ENCODE results near the gene THG1L. TPM values are rescaled to one million over a fixed set of nuclear protein-coding genes. Genes with fewer than 3 reads are reported as not detected.

THG1L gene
- polyA plus RNA-seq, 2 donors = 7.9 to 13.0 TPM

DNA sequence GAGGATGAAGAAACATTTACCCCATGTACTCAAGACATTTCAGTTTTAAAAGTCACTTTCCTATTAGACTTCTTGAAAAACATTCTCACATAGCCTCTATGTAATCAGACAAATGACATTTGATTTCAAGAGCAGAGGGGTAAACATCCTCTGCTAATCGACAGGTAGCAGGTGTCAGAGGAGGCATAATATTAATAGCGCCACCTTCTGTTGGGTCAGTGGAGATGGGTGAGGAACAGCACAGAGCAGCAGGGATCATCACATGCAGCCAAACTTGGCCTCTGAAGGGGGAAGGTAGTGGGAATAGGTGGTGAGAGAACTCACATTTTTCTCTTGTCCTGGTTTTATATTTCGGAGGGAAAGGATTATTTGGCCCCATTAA is 9.0 kb downstream of the THG1L start:
- H3K27me3 ChIP-seq (ENCODE audit: control insufficient read depth in 1 of 2, insufficient read depth in 2 of 2, low read length in 2 of 2) = no peaks in the 10 kb centered on the region
- no peak overlapping the region for H3K4me3 ChIP-seq (ENCODE audit: low read depth in 1 of 2, low read length in 2 of 2)
- peaks cover 0 to 4% of the 10 kb centered on the region in 2 donors for H3K36me3 ChIP-seq (ENCODE audit: control insufficient read depth in 2 of 2, insufficient read depth in 2 of 2, low read length in 1 of 2)
- WGBS, 2 donors = 44 to 54% methylated on average over 3 of the region's 3 CpGs
- no peak overlapping the region for H3K27ac ChIP-seq (ENCODE audit: low read depth in 2 of 2, low read length in 1 of 2)
- peaks cover 0 to 7% of the 10 kb centered on the region in 2 donors for H3K4me1 ChIP-seq (ENCODE audit: control insufficient read depth in 2 of 2, insufficient read depth in 2 of 2, low read length in 1 of 2)
- H3K9me3 ChIP-seq (ENCODE audit: control insufficient read depth in 2 of 2, insufficient read depth in 1 of 2, low read depth in 1 of 2, low read length in 1 of 2) = no peaks in the 10 kb centered on the region

DNA sequence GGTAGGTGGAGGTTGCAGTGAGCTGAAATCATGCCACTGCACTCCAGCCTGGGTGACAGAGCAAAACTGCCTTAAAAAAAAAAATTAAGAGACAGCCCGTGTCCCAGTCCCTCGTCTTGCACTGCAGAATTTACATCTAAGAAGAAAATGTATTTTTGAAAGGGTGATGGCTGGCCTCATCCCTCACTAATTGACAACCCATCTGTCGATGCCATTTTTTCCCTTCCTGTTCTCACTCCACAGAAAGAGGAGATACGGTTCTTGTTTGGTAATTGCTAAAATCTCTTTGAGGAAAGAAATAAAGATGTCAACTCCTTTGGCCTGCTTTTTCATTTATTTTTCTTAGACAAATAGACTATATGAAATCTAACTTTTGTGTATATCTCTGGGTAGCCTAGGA is 9.9 kb downstream of the THG1L start:
- H3K36me3 ChIP-seq (ENCODE audit: control insufficient read depth in 2 of 2, insufficient read depth in 2 of 2, low read length in 1 of 2) = peaks cover 0 to 3% of the 10 kb centered on the region in 2 donors
- H3K4me1 ChIP-seq (ENCODE audit: control insufficient read depth in 2 of 2, insufficient read depth in 2 of 2, low read length in 1 of 2) = peaks cover 0 to 7% of the 10 kb centered on the region in 2 donors
- H3K4me3 ChIP-seq (ENCODE audit: low read depth in 1 of 2, low read length in 2 of 2) = no peak overlapping the region
- no peaks in the 10 kb centered on the region for H3K9me3 ChIP-seq (ENCODE audit: control insufficient read depth in 2 of 2, insufficient read depth in 1 of 2, low read depth in 1 of 2, low read length in 1 of 2)
- no peak overlapping the region for H3K27ac ChIP-seq (ENCODE audit: low read depth in 2 of 2, low read length in 1 of 2)
- WGBS, 2 donors = 72 to 77% methylated on average over 4 of the region's 4 CpGs
- no peaks in the 10 kb centered on the region for H3K27me3 ChIP-seq (ENCODE audit: control insufficient read depth in 1 of 2, insufficient read depth in 2 of 2, low read length in 2 of 2)

DNA sequence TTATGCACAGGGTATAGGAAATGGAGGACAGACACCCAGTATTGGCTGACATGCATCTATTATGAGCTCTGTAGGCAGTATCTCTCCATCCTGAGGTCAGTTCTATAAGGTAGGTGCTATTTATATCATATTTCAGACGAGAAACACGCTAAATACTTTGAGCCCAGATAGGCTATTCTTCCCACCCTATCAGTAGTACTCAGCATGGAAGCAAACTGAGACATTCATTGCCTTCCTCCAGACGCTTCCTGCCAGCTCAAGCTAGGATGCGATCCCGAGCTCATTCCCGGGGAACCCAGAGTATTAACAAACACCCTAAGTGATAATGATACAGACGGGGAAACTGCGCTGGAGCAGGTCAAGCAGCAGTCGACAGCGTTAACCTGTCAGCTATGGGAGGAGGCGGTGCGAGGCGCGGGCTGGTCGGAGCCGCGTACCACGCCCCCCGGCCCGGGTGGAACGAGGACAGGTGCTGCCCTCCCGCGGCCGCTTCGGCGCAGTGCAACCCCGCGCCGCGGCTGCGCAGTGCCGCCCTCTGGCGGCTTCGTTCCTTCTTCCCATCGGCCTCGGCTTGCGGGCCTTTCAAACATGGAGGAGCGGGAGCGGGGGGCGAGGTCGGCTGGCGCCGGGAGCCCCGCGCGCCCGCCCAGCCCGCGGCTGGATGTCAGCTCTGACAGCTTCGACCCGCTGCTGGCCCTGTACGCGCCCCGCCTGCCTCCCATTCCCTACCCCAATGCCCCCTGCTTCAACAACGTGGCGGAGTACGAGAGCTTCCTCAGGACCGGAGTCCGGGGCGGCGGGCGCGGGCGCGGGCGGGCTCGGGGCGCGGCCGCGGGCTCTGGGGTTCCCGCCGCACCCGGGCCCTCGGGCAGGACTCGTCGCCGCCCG is 12.2 kb downstream of the THG1L start, which contains the start of gene LSM11:
Gene LSM11, plus strand, starts transcription at position 550 of the 888 bp plus-strand sequence. Its CDS starts 39 bp downstream, at position 589.
- H3K4me3 ChIP-seq (ENCODE audit: low read depth in 1 of 2, low read length in 2 of 2) = peak within 1 kb of the TSS; percentile 74 to 82
- peaks cover 0 to 7% of the 10 kb centered on the region in 2 donors for H3K4me1 ChIP-seq (ENCODE audit: control insufficient read depth in 2 of 2, insufficient read depth in 2 of 2, low read length in 1 of 2)
- WGBS, 2 donors = 1% methylated on average over 69 to 79 of the region's 79 CpGs
- H3K9me3 ChIP-seq (ENCODE audit: control insufficient read depth in 2 of 2, insufficient read depth in 1 of 2, low read depth in 1 of 2, low read length in 1 of 2) = no peaks in the 10 kb centered on the region
- H3K27ac ChIP-seq (ENCODE audit: low read depth in 2 of 2, low read length in 1 of 2) = peak within 1 kb of the TSS; percentile 67 to 75
- no peaks in the 10 kb centered on the region for H3K27me3 ChIP-seq (ENCODE audit: control insufficient read depth in 1 of 2, insufficient read depth in 2 of 2, low read length in 2 of 2)
- peaks cover 3 to 4% of the 10 kb centered on the region in 2 donors for H3K36me3 ChIP-seq (ENCODE audit: control insufficient read depth in 2 of 2, insufficient read depth in 2 of 2, low read length in 1 of 2)

DNA sequence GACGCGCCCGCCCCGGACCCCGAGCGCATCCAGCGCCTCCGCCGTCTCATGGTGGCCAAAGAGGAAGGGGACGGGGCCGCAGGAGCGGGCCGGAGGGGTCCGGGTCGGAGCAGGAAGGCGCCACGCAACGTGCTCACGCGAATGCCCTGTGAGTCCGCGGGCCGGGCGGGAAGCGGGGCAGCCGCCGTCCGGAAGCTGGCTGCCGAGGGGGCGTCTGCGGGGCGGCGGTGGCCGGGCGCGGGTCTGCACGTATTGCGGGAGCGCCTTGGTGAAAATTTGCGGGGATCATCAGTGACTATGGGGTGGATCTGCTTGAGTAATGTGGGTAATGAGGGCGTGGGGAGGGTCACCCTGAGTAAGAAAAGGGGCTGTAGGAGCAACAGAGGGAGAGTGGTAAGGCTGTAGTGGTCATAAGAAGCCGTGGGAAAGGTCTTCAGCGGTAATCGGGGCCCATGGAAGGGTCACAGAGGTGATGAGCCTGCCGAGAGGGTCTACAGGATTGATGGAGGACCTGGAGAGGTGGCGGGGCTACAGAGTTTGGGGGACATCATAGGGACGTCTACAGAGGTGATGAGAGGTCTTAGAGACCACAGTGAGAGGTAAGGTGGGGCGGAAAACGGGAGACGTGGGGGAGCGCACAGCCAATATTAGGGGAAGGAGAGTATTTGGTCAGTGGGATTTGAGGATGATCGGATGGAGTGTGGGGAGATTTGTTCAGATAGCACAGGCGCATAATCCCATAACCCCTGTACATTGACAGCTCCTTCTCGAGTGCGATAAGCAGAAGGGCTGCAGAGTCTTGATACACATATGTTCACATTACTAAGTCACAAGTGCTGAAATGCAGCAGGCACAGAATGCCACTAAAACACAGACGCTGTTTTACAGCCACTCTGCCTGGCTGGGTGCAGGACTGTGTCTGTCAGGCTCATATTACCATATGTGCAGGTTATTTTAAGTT is 13.1 kb downstream of the THG1L start:
- Histone ChIP-seq H3K9me3 (ENCODE audit: control insufficient read depth in 2 of 2, insufficient read depth in 1 of 2, low read depth in 1 of 2, low read length in 1 of 2) (no peaks in the 10 kb centered on the region), H3K4me1 (ENCODE audit: control insufficient read depth in 2 of 2, insufficient read depth in 2 of 2, low read length in 1 of 2) (peaks cover 0 to 7% of the 10 kb centered on the region in 2 donors), H3K4me3 (ENCODE audit: low read depth in 1 of 2, low read length in 2 of 2) (peak overlapping the region; percentile 74 to 82), H3K36me3 (ENCODE audit: control insufficient read depth in 2 of 2, insufficient read depth in 2 of 2, low read length in 1 of 2) (peaks cover 1 to 4% of the 10 kb centered on the region in 2 donors), H3K27ac (ENCODE audit: low read depth in 2 of 2, low read length in 1 of 2) (peak overlapping the region in 1 of 2 donors; percentile 75), H3K27me3 (ENCODE audit: control insufficient read depth in 1 of 2, insufficient read depth in 2 of 2, low read length in 2 of 2) (no peaks in the 10 kb centered on the region)
- 4 to 5% methylated on average over 56 of the region's 56 CpGs for WGBS, 2 donors

DNA sequence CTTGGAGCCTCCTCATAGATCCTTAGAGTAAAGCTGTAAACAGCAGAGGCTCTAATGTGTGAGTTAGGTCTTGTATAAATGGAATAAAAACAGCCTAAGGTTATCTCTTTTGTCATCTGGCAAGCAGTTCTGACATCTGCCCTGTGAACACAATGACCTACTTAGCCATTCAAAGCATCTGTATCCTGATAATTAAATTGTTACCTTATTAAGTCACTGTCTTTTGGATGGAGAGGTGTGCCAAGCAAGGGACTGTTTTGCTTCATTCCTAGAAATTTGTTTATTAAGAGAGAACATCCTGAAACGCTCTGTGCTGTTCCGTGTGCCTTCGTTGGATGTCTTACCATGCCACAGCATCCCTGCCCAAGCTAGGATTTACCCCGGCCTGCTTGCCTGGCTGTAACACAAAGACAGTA is 13.8 kb downstream of the THG1L start:
- Histone ChIP-seq H3K27me3 (ENCODE audit: control insufficient read depth in 1 of 2, insufficient read depth in 2 of 2, low read length in 2 of 2) (no peaks in the 10 kb centered on the region), H3K27ac (ENCODE audit: low read depth in 2 of 2, low read length in 1 of 2) (peak overlapping the region in 1 of 2 donors; percentile 53), H3K9me3 (ENCODE audit: control insufficient read depth in 2 of 2, insufficient read depth in 1 of 2, low read depth in 1 of 2, low read length in 1 of 2) (no peaks in the 10 kb centered on the region), H3K4me1 (ENCODE audit: control insufficient read depth in 2 of 2, insufficient read depth in 2 of 2, low read length in 1 of 2) (peaks cover 0 to 7% of the 10 kb centered on the region in 2 donors), H3K36me3 (ENCODE audit: control insufficient read depth in 2 of 2, insufficient read depth in 2 of 2, low read length in 1 of 2) (peaks cover 0 to 4% of the 10 kb centered on the region in 2 donors), H3K4me3 (ENCODE audit: low read depth in 1 of 2, low read length in 2 of 2) (peak overlapping the region in 1 of 2 donors; percentile 74)
- 68 to 85% methylated on average over 4 of the region's 4 CpGs for WGBS, 2 donors

DNA sequence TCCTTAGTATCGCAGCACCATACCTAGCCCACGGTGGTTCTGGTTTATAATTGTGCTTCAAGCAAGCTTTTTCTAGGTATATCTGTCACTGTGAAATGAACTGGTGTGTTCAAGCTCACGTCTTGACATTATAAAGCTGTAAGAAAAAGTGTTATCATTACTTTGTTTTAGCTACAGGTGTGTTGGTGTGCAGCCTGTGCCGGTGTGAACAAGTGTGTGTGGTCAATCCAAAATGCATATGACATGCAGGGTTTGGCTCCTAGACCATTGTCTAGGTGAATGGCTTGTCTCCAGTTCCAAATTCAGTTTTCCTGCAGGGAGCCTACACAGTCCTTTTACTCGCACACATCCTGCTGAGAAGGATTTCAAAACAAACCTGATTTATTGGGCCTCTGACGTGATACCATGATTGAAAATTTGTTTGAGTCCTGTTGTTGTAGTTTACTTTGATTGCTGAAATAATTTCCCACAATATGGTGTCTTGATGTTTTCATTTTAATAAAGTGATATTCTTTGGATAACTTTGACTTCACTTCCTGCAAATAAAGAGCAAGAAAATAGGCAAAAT is 16.0 kb downstream of the THG1L start:
- Histone ChIP-seq H3K4me3 (ENCODE audit: low read depth in 1 of 2, low read length in 2 of 2) (no peak overlapping the region), H3K36me3 (ENCODE audit: control insufficient read depth in 2 of 2, insufficient read depth in 2 of 2, low read length in 1 of 2) (peaks cover 0 to 4% of the 10 kb centered on the region in 2 donors), H3K27ac (ENCODE audit: low read depth in 2 of 2, low read length in 1 of 2) (peak overlapping the region in 1 of 2 donors; percentile 20), H3K27me3 (ENCODE audit: control insufficient read depth in 1 of 2, insufficient read depth in 2 of 2, low read length in 2 of 2) (no peaks in the 10 kb centered on the region), H3K9me3 (ENCODE audit: control insufficient read depth in 2 of 2, insufficient read depth in 1 of 2, low read depth in 1 of 2, low read length in 1 of 2) (no peaks in the 10 kb centered on the region), H3K4me1 (ENCODE audit: control insufficient read depth in 2 of 2, insufficient read depth in 2 of 2, low read length in 1 of 2) (peaks cover 0 to 7% of the 10 kb centered on the region in 2 donors)
- WGBS, 2 donors = 87 to 88% methylated on average over 6 of the region's 6 CpGs

DNA sequence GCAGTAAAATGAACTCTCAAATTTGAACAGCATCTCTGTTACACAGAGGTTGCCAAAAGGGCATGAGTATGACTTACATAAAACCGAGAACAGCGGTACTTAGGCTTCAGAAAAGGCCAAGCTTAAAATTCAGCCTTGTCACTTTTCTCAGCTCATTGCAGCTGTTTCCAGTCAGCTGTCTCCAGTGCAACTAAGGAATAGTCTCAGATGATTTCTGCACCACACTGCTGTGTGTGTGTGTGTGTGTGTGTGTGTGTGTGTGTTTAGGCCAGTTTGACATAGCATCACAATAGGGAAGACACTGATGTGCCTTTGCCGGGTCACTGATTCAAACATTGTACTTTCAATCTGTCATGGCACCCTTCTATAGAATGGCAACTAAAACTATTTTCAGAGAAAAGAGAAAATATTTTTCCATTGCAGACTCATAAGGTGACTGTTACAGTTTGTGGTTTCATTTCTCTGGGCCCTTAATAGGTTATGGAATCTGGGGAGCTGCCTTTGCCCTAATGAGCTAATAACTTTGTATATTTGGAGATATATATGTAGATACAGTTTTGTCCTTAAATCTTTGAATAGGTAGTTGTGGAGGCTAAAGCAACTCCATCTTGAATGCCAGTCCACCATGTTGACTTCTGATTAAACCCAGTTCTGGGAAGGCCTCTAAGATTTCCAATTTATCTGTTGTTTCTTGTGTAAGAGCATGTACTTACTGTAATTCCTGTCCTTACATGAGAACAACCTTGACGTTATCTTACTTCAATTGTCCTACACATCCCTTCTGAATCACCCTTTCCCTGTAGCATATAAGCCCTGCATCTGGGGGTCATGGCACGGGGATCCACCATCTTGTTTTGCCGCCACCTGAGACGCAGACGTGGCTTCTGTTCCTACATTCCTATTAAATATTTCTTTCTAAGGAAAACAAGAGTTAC is 16.8 kb downstream of the THG1L start:
- Histone ChIP-seq H3K36me3 (ENCODE audit: control insufficient read depth in 2 of 2, insufficient read depth in 2 of 2, low read length in 1 of 2) (peaks cover 0 to 4% of the 10 kb centered on the region in 2 donors), H3K9me3 (ENCODE audit: control insufficient read depth in 2 of 2, insufficient read depth in 1 of 2, low read depth in 1 of 2, low read length in 1 of 2) (no peaks in the 10 kb centered on the region), H3K27ac (ENCODE audit: low read depth in 2 of 2, low read length in 1 of 2) (no peak overlapping the region), H3K27me3 (ENCODE audit: control insufficient read depth in 1 of 2, insufficient read depth in 2 of 2, low read length in 2 of 2) (no peaks in the 10 kb centered on the region), H3K4me1 (ENCODE audit: control insufficient read depth in 2 of 2, insufficient read depth in 2 of 2, low read length in 1 of 2) (peaks cover 0 to 7% of the 10 kb centered on the region in 2 donors), H3K4me3 (ENCODE audit: low read depth in 1 of 2, low read length in 2 of 2) (no peak overlapping the region)
- 86 to 87% methylated on average over 8 of the region's 8 CpGs for WGBS, 2 donors

DNA sequence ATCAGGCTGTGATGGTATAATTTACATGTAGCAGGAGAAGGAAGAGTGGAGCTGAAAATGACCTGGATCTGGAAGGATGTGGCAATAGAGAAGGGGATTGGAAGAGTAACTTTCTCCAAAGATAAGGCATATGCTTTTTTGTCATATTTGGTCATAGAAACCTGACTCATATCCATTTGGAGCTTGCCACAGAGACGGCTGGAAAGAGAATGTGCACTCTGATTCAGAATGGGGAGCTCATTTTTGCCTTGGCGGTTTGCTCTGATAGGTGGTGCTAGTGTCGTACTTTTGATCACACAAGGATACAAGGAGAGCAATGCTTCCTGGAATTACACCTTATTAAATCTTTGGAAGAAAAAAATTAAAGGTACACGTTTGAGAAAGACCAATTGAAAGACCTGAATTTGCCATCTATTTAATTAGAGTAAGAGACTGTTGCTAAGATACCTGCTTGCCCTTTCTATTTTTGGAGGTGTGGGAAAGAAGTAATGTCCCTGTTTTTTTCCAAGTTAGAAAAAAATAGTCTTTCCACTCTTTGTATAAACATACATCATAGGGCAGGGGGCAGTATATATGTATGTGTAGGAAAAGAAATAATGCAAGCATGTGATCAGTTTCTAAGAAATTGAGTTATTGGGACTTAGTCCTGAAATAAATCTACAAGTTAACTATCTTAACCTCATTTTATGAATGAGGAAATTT is 17.7 kb downstream of the THG1L start:
- H3K36me3 ChIP-seq (ENCODE audit: control insufficient read depth in 2 of 2, insufficient read depth in 2 of 2, low read length in 1 of 2) = peaks cover 0 to 4% of the 10 kb centered on the region in 2 donors

More for the DNA sequence above, 17.7 kb downstream of the THG1L start:
- H3K9me3 ChIP-seq (ENCODE audit: control insufficient read depth in 2 of 2, insufficient read depth in 1 of 2, low read depth in 1 of 2, low read length in 1 of 2) = no peaks in the 10 kb centered on the region
- H3K4me1 ChIP-seq (ENCODE audit: control insufficient read depth in 2 of 2, insufficient read depth in 2 of 2, low read length in 1 of 2) = peaks cover 0 to 7% of the 10 kb centered on the region in 2 donors
- H3K27ac ChIP-seq (ENCODE audit: low read depth in 2 of 2, low read length in 1 of 2) = no peak overlapping the region
- no peak overlapping the region for H3K4me3 ChIP-seq (ENCODE audit: low read depth in 1 of 2, low read length in 2 of 2)
- H3K27me3 ChIP-seq (ENCODE audit: control insufficient read depth in 1 of 2, insufficient read depth in 2 of 2, low read length in 2 of 2) = no peaks in the 10 kb centered on the region
- 74 to 83% methylated on average over 4 of the region's 4 CpGs for WGBS, 2 donors
